HT-29 (cell line): Measurements from ENCODE around the gene PPP2R1B. TPM values are rescaled to one million over a fixed set of nuclear protein-coding genes. Genes with fewer than 3 reads are reported as not detected.

ENCODE experiments used
- DNase-seq: peaks from one replicate; pipeline ENCODE4 v3.0.0-alpha.2; 2015; ENCODE audit warnings: low spot score
- total RNA-seq: library from RNA; depleted of rRNA; stranded (reverse); fragments of >200 nt; shearing (Covaris generic); gene quantifications from 2 replicates; pipeline ENCODE4 v1.2.3, GENCODE V29; 2014

Gene PPP2R1B
- total RNA-seq, 1 experiment from 2014 or later: 25.9 TPM

- DNase-seq: no peak
Observed at GRCh38 chr11:111748035-111748804, 18.0 kb downstream of the PPP2R1B start.

DNA sequence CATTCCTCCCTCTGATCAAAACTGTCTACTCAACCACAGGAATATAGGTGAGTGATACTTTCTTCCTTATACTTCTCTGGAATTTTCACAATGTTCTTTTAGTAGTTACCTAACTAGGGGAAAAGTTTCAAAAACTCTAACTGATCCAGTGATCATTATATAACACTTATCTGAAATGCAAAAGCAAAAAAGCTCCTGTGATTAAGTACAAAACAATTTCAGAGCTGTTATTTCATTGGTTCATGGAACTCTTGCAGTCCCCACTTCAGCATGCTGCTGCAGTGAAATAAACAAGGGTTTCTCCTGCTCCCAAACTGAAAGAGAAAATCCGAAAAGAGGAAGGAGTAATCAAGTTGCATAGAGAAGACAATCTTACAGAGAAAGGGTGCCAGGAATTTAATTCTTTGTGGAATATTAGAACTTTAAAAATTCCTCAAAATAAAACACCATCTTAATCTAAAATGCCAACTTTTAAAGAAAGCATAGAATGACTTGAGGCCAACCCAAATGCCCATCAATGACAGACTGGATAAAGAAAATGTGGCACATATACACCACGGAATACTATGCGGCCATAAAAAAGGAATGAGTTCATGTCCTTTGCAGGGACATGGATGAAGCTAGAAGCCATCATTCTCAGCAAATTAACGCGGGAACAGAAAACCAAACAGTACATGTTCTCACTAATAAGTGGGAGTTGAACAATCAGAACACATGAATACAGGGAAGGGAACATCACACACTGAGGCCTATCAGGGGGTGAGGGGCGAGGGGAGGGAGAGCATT lies 20.3 kb downstream of the PPP2R1B start:
- DNase-seq: no peak

DNA sequence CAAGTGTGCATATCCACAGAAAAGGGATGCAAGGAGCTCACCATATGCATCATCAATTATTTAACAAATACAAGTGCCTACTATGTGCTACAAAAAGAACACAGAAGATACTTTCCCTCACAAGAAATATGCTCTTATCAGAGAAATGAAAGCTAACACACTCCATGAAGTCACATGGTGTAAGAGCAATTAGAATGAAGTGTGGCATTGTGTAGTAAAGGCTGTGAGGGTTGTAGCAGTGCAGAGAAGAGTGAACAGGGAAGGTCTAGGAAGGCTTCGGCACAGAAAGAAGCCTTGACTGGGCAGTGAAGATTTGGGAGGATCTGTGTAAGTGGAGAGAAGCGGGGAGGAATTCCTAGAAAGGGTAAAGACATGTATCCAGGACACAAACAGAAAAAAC lies 22.5 kb downstream of the PPP2R1B start:
- DNase-seq: no peak

- DNase-seq: no peak
Observed at GRCh38 chr11:111741751-111742150, 24.4 kb downstream of the PPP2R1B start.

- no peak for DNase-seq
Observed at GRCh38 chr11:111739299-111739698, 26.9 kb downstream of the PPP2R1B start.

- no peak for DNase-seq
Observed at GRCh38 chr11:111737444-111738210, 28.6 kb downstream of the PPP2R1B start.

GRCh38 chr11:111736621-111737443 lies 29.4 kb downstream of the PPP2R1B start:
- DNase-seq: no peak

DNA sequence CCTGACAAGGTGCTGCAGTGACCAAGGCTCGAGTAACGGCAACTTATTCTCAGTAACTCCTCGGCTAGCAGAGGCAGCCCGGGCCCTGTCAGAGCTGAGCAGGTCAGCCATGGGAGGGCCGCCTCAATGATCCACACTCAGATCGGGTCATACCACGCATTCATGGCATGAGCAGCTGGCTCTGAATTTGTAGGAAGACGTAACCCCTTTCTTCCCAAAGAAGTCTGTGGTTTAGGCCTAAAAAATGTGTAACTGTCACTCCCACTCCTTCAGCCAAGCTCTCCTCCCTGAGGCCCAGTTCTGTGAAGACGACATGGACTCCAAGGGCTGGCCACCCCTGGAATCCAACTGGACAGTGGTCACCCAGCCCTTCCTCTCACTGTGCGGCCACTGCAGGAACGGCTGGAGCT lies 30.0 kb downstream of the PPP2R1B start:
- no peak for DNase-seq

GRCh38 chr11:111735262-111736116 lies 30.7 kb downstream of the PPP2R1B start:
- peak; percentile 78 for DNase-seq

- no peak for DNase-seq
Observed at GRCh38 chr11:111734954-111735261, 31.3 kb downstream of the PPP2R1B start.

DNA sequence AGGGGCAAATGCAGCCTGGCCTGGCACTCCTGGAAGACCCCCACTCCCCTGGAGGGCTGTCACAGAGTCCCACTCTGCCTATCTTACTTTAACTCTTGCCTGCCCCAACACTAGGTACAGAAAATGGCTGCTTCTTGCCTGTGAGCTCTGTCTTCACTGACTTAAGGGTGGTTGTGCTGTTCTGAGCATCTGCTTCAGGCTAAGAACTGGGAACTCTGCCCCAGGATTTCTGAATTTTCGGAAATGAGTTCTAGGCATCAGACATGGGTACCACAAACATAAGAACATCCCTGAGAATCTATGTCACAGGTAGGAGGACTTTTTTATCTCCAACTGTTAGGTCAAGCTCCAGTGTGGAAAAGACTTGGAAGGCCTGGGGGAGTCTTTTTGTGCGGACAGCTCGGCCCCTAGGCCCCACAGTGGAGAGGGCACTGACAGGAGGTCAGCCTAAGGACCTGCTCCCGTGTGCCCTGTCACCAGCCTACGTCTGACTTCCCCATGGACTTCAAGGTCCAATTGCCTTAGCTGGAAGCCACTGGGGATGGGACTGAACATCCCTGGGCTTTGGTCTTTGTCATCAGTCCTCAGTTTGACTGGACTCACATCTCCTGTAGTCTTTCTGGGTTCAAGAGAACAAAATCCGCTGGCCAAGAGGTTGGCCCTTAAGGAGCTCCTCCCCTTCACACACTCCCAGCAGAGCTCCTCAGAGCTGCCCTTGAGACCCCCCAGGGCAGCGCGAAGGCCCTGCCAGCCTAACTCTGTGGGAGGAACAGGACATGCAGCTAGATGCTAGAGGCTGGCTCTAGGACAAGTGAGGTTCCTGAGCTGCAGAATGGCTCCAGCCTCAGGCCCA lies 31.9 kb downstream of the PPP2R1B start:
- no peak for DNase-seq

DNA sequence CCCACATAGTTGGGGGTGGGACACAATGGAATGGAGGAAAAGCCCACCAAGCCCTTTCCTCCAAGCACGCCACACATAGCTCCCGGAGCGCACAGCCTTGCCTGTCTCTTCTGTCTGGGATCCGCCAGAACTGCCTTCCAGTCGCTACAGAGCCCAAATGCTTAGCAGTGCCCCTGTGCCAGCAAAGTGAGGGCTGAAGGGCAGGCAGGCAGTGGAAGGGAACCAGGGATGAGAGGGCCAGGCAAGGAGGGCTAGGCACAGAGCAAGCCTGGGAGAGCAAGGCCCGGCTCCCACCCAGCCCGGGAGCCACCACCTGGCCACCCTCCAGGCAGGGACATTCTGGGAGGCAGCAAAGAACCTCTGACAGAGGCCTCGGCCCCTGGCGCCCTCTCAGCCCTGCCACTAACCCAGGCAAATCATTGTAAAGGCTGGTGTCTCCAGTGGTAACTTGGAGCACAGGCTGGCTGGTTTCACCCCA lies 32.5 kb downstream of the PPP2R1B start:
- no peak for DNase-seq

GRCh38 chr11:111733016-111733415 lies 33.2 kb downstream of the PPP2R1B start:
- DNase-seq: no peak

DNA sequence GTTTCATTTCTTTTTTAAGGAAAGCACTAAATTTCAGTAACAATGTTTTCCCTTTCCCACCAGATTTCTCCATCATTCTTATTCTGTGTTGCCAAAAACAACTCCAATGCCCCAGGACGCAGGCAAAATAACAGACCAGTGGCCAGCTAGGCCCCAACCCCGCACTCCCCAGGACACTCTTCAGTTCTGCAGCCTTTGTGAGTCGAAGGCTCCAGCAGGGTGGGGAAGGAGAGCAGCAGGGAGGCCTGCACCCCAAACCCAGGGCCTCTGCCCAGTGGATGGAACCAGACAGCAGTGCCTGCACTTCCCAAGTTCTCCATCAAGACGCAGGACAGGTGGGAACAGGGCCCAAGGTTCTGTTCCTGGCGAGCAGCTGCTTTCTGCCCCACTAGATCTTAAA lies 34.4 kb downstream of the PPP2R1B start:
- DNase-seq: no peak

GRCh38 chr11:111730871-111731591 lies 35.2 kb downstream of the PPP2R1B start:
- peak; percentile 41 for DNase-seq

GRCh38 chr11:111729831-111730311 lies 36.3 kb downstream of the PPP2R1B start:
- no peak for DNase-seq

DNA sequence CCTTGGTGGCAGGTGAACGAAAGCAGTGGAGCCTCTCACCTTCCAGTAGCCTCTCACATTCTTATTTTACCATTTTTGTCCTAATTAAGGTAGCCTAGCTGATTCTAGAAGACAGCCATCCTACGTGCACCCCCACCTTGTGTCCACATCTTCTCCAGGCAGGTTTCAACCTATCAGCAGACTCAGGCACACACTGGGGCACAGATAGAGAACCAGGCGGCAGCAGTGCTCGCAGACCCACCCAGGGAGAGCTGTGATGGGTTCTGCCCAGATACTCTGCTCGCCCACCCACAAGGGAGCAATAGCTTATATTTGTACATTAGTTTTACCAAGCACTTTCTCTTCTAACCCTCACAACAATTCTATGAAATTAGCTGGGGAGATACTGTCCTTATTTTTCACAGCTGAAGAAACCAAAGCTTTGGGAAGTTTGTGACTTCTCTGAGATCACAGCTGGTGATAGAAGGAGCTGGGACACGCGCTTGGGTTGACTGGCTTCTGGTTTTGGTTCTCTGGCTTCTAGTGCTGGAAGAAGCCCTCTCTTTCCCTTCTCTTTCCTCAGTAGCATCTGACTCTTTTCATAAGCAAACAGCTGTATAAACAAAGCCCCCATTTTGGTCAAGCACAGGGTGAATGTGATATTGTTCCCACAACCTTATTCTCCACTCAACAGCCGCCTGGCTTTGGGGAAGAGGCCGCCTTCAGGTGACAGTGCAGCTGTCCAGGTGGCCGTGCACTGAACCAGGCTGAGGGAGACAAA lies 36.9 kb downstream of the PPP2R1B start:
- no peak for DNase-seq

DNA sequence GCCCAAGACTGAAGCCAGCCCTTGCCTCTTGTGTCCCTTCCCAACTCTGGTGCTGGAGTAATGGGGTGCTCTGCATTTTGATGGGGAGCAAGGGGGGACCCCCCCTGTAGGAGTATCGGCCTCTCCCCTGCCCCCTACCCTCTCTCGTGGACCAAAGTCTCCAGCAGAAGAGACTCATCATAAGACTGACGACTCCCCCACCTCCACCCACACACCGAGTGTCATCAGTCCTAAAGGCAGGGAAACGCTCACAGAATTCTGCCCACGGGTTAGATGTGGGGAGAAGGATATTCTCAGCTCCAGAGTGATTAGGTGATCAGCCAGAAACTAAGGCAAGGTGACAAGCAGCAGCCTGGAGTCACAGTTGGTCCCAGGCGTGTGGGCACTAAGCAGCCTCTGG lies 38.8 kb downstream of the PPP2R1B start:
- no peak for DNase-seq
